Measurements from ENCODE around the gene CALN1.
A peak's percentile ranks its signal among the peaks of the same experiment; 100 is the strongest.
"Not testable (repeated sequence)": the region's sequence is repeated elsewhere in the genome, so short reads cannot be mapped to it uniquely, and the experiment has no call there.

CALN1 gene

DNA sequence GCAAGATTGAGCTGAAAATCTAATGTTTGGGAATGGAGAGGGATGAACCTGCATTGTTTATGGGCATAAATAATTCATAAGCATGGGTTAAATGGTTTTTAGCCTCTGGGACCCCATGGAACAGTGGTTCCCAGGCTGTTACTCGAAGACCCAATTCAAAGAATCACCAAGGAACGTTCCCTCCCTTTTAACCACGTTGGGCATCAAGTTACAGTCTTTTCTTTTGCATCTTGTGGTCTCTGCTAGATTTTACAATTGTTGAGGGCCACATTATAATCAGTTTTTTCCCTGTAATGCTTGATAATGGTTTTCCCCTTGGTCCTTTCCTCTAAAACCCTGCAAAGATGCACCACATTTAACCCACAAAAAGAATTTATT, 2.5 kb downstream of the CALN1 start:
- no peak for DNase-seq (ENCODE audit: low read depth in 2 of 3, low spot score in 1 of 3)

DNA sequence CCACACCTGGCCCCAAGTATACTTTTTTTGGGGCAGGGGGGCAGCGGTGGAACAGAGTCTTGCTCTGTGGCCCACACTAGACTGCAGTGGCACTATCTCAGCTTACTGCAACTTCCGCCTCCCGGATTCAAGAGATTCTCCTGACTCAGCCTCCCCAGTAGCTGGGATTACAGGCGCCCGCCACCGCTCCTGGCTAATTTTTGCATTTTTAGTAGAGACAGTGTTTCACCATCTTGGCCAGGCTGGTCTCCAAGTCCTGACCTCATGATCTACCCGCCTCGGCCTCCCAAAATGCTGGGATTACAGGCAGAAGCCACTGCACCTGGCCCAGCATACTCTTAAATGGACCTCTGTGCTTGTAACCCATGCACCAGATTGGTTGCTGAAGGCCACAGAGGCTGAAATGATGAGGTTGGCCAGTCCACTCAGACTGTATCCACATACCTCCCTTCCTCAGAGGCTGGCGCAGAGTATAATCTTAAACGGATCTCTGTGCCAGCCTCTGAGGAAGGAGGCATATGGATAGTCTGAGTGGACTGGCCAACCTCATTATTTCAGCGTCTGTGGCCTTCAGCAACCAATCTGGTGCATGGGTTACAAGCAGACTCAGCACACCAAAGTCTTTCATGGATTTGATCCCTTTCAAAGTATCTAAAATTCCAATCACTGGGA, 3.0 kb downstream of the CALN1 start:
- no peak for DNase-seq (ENCODE audit: low read depth in 2 of 3, low spot score in 1 of 3)

DNA sequence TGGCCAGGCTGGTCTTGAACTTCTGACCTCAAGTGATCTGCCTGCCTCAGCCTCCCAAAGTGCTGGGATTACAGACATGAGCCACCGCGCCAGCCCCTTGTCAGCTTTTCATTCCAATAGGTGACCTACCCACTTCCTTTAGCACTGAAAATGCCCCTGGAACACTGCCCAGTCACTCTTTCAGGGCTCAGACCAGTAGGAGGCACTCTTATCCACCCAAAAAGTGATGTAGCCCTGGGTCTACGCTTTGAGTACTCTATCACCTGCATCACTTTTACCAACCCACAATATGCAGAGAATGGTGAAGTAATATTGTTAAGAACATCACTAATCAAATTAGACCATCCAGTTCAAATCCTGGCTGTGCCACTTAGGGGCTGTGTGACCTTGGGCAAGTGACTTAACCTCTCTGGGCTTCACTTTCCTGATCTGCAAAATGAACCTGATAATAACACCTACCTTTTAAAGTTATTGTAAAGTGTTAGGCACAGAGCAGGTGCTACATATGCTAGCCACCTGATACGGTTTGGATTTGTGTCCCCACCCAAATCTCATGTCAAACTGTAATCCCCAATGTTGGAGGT, 5.2 kb downstream of the CALN1 start:
- DNase-seq (ENCODE audit: low read depth in 2 of 3, low spot score in 1 of 3), result no peak

DNA sequence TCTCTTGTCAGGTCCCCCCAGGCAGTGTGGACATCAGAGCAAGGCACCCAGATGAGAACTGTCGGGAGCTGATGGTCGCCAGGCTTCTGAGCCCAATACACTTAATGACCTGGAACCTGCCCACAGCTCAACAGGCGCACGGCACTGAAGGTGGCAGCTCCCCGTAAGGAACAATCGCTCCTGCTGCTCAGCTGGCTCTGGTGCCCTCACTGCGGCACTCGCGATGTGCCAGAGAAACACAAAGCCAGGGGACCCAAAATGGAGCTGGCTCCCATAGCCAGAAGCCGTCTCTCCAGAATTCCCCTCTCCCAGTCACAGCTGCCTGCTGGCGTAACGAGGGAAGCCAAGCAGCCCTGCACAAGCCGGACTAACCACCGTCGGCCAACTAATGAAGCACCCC, 6.3 kb downstream of the CALN1 start:
- no peak for DNase-seq (ENCODE audit: low read depth in 2 of 3, low spot score in 1 of 3)

DNA sequence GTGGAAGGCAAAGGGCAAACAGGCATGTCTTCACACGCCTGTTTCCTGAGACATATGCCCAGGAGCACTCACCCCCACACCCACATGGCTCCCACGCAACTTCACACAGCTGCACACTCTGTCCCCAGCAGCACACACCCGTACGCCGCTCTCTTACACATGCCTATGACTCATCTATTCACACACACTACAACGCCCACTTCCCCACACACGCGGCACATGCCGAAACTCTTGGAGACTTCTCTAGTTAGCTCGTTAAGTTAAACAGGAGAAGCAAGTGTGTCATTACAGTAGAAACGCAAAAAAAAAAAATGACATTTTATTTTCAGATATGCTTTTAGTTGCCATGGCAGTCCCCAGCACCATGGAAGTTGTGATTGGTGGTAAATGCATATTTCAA, 6.7 kb downstream of the CALN1 start:
- DNase-seq (ENCODE audit: low read depth in 2 of 3, low spot score in 1 of 3), result peak in 1 of 3 donors; percentile 6

DNA sequence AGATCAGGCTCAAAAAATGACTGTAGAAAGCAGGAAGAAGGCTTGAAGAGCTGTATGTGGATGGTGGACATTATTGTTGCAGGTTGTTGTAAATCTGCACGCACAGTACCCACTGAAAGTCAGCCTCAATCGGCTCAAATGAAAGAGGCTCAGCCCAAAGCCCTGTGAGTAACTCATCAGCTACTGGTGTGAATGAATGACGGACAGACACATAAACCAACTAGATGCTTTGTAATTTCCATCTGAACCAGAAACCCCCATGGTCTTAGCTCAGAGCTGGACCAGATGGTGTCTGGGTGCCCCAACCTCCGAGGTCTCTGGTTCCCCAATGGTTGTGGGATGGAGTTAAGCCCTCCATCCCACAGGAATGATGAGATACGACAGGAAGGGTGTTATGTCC, 7.4 kb downstream of the CALN1 start:
- DNase-seq (ENCODE audit: low read depth in 2 of 3, low spot score in 1 of 3), result no peak

DNA sequence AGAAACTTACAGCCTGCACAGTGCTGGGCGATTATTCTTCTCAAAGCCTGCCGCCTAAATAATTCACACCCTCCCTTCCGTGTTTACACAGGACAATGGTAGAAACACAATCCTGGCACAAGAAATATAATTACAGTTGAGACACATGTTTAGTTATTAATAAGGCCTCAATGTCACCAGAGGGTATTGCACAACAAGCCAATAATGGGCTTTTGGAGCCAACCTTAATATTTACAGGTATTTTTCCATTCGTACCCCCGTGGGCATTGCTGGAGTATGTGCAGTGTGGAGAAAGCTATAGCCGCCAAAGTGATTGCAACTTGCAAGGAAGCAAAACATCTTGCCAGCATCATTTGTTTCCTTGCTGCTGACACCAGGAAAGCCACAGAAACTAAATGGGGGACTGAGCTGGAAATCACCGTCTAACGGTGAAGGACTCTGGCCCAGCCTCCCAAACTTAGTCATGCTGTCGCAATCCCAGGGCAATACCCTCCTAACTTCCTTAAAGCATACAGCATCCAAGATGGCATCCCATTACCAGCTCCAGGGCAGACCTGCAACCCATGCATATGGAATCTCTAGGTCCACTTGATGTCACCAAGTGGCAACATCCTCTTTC, 8.6 kb downstream of the CALN1 start:
- DNase-seq (ENCODE audit: low read depth in 2 of 3, low spot score in 1 of 3), result no peak

DNA sequence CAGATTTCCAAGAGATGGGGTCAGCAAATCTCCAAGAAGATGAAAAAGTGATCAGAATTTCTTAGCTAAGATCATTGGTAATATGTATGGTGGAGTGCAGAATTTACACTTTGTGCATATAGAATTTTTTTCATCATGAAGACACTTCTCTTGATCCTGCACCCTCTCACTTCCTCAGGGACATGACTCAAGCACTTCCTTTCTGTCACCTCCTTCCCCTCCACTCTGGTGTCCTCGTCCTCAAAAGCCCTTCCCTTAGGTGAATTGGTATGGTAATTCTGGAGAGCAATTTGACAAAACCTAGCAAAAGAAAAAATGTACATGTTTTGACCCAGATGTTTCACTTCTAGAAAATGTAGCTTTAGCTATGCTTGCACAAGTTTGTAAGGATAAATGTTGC, 18.1 kb downstream of the CALN1 start:
- no peak for DNase-seq (ENCODE audit: low read depth in 2 of 3, low spot score in 1 of 3)

DNA sequence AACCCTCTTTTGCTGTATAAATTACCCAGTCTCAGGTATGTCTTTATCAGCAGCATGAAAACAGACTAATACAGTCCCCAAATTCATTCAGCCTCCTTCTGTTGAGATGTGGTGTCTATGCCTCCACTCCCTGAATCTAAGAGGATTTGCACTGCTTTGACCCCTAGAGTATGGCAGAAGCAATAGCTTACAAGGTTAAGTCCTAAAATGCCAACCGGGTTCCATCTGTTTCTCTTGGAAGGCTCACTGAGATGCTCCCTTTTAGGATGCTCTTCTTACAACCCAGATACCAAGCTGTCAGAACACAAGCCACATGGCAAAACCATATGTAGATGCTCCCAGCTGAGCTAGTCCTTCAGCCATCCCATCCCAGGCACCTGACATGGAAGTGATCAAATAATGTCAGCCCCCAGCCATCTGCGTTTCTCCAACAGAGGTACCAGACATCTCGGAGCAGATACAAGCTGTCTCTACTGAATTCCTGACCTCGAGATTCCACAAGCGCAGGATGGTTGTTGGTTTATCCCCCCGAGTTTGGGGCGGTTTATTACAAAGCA, 20.2 kb downstream of the CALN1 start:
- DNase-seq (ENCODE audit: low read depth in 2 of 3, low spot score in 1 of 3), result no peak

DNA sequence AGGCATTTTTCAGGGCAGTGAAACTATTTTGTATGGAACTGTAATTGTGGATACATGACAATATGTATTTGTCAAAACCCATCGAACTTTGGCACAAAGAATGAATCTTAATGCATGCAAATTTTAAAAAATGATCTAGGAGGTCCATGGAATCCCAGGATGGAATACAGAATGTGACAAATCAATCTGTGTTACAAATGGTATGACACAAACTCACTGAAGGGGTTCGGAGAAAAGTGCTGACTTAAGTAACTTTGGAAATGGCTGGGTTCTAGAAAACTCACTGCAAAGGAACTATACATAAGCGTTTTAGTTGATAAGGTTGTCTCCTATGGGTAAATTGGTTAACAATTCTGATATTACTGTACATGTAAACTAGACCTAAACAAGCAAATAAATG, 26.0 kb downstream of the CALN1 start:
- no peak for DNase-seq (ENCODE audit: low read depth in 2 of 3, low spot score in 1 of 3)

DNA sequence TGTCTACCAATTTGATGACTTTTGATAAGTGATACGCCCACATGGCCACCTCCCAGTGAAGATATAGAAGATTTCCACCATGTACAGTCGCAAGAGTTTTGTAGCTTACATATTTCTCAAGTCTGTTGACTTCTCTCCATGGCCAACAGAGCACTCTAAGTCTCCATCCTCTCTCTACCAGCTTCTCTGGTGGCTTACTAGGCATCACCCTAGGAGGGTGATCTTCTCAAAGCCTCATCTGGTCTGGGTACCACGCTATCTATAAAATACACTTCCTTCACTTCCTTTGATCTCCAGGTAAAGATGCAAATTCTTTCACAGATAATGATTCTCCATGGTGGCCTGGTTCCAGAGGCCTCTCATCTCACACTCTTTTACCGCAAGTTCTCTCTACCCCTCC, 49.9 kb downstream of the CALN1 start:
- no peak for DNase-seq (ENCODE audit: low read depth in 2 of 3, low spot score in 1 of 3)

DNA sequence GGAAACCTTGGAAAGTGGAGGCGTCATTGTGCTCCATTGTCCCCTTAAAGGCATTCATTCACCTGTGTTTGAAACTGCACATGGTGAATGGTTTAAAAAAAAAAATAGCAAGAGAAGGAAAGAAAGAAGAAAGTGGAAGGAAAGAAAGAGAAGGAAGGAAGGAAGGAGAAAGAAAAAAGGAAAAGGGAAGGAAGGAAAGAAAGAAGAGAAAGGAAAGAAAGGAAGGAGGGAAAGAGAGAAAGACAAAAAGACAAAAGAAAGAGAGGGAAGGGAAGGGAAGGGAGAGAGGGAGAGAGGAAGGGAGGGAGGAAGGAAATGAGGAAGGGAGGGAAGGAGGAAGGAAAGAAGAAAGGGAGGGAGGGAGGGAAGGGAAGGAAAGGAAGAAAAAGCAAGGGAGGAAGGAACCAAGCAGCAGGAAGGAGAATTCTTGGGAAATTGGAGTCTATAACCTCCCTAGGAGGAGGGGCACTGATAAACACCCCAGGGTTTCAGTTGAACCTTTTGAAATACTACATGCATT, 66.9 kb downstream of the CALN1 start:
- DNase-seq (ENCODE audit: low read depth in 2 of 3, low spot score in 1 of 3), result no peak

DNA sequence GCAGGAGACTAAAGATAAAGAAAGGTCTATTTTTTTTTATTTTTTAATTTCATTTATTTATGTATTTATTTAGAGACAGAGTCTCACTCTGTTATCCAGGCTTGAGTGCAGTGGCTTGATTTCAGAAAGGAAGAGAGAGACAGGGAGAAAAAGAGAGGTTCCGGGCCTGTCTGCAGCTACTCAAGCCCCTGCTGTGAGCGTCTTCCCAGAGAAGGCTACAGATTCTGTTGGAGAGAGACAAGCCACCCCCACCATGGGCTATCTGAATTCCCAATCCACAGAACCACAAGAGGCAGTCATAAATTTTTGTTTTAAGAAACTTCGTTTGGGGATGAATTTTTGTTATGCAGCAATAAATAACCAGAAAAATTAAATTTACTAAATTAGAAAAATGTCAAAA, 68.1 kb downstream of the CALN1 start:
- no peak for DNase-seq (ENCODE audit: low read depth in 2 of 3, low spot score in 1 of 3)

DNA sequence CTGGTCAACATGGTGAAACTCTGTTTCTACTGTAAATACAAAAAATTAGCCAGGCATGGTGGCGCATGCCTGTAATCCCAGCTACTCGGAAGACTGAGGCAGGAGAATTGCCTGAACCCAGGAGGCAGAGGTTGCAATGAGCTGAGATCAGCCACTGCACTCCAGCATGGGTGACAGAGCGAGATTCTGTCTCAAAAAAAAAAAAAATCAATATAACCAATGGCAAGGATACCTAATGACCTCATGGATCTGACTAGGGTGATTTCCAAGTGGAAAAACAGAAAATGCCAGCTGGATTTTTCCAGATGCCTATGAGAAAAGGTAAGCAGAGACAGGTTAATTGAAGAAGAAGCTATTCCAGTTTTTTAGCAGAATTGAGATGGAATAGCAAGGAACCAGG, 68.8 kb downstream of the CALN1 start:
- not testable (repeated sequence) for DNase-seq (ENCODE audit: low read depth in 2 of 3, low spot score in 1 of 3)

DNA sequence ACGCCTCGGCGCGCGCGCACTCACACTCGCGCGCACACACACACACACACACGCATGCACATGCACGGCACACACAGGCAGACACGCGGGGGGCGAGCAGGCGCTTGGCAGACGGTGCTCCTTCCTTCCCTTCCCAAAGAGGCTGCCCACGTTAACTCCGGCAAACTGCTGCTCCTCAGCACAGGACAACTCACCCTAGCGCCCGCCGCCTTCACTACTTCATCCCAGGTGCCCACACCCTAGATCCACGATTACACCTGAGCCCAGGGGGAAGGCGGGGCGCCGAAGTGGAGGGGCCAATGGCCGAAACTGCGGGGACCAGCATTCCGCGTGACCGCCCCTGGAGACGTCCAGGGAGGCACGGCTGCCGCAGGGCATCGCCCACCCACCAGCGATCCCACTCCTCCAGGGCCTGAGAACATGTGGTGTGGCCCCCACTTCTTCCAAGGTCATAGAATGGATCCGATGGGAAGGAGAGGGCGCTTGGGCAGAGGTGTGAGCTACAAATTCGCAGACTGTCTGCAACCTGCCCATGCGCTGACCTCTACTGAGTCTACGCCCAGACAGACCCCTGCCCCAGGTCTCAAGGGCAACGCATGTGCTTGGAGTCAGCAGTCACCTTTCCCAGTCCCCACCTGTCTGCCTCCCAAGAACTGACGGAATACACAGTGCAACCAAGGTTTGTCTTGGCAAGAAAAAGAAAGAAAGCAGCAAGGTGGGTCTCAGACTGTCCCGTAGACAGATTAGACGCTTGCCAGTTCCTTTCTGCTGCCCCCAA, 74.6 kb downstream of the CALN1 start:
- no peak for DNase-seq (ENCODE audit: low read depth in 2 of 3, low spot score in 1 of 3)

DNA sequence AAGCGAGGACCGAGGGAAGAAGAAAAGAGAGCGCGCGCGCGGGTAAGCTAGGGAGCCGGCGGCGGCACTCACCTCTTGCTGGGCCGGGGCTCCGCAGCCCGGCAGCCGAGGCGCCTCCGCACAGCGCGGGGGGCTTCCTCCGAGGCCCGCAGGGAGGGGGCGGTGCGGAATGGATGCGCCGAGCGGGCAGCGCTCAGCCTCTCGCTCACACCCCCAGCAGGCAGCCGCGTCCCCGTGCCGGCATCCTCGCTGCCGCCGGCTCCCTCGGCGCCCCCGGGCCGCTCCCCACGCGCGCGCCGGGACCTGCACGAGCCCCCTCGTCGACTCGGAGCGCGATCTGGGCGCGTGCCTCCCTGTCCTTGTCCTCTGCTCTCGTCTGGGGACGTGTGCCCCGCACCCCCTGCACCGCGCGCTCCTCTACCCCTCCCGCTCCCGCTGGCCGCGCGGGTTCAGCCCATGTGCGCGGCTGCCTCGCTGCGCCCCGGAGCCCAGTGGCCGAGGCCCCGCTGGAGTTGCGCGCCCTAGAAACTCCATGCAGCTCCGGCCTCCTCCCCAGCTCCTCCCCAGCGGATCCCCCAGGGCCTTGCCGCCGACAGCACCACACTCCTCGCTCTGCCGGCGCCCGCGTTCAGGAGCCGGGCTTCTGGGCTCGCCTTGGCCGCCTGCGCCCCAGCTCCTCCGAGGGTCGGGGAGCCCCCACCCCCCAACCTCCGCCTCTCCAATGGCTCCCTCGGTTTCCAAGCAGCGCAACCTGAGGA, 75.3 kb downstream of the CALN1 start:
- no peak for DNase-seq (ENCODE audit: low read depth in 2 of 3, low spot score in 1 of 3)

DNA sequence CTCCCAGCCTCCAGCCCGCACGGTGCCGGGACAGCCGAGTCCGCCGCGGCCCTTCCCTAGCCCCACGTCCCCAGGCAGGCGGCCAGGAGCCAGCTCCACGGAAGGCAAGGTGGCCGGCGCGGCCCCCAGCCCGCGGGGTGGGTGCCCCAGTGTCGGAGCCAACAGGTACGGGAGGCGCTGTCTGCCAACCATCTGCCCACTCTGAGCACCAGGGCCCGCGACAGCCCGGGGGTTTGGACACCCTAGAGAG, 75.8 kb downstream of the CALN1 start:
- no peak for DNase-seq (ENCODE audit: low read depth in 2 of 3, low spot score in 1 of 3)

DNA sequence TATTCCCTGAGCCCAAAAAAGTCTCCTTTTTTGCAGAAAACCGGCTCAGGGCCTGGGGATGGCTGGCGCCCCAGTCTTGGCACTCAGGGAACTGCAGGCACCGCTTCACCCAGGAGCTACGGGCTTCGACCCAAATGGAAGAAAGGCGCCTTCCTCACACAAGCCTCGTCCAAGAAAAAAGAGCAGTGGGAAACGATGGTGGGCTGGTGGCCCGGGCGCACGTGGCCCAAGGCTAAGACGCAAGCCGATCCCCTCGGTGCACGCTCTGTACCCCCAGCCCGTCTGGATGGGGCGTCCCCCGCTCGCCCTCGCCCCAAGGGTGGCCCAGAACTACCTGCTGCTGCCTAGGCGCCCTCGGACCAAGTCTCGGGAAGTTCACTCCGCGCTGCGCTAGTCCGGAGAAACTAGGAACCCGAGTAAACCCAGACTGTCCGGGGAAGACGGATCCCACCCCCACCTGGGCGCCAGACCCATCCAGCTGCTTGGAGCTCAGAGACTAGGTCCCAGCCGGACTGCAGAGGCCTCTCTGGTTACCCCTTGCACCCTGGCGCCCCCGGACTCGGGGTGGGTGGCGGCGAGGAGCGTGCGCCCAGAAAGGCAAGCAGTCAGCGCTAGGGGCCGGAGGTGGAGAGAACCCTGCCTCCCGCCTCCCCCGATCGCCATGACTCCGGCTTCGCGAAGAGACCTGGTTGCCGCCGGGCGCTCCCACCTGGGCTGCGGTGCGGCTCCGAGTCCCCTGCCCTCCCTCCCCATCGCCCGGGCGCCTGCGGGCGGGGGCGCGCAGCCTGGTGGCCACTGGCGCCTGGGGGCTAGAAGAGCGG, 76.4 kb downstream of the CALN1 start:
- no peak for DNase-seq (ENCODE audit: low read depth in 2 of 3, low spot score in 1 of 3)

DNA sequence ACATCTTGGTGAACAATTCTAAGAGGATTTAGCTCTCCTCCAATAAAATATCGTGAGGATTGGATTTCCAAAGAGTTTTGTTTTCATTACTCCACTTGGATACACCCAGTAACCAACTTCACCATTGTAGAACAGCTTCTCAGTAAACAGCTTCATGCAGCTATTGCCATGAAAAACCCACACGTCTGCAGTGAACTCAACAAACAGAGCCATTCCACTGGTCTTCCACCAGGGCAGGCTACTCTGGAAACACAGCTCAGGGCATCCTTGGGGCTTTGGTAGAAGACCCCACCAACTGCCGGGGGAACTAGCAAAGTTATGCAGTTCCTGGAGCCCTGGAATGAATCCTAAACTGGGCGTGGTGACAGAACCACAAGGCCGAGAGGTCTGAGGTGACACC, 77.4 kb downstream of the CALN1 start:
- DNase-seq (ENCODE audit: low read depth in 2 of 3, low spot score in 1 of 3), result no peak

DNA sequence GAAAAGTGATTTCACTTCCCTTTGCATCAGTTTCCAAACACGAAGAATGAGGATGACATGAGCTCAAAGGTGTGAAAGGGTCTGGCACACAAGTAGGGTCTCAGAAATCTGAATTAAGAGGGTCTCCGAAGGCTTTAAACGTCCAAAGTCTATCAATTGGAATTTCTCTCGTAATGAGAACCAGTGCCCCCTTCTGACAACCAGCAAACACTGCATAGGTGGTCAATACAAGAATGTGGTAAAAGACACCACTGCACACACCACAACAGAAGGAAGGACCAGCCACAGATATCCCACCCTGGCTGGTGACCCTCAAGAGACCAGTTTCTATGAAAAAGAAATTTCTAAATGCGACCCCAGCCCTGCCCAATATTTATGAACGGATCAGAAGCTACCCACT, 78.1 kb downstream of the CALN1 start:
- DNase-seq (ENCODE audit: low read depth in 2 of 3, low spot score in 1 of 3), result no peak

Measured in stimulated activated CD4-positive, alpha-beta T cell treated with anti-CD3 and anti-CD28 coated beads, Interleukin-12 subunit alpha, Interleukin-12 subunit beta, amount 100 ng/mL, for 48 hours (primary cell).